SU-DHL-6 (cell line): ENCODE data around the gene RNF8.

Source experiments
- CTCF ChIP-seq: fragments of 200-600 bp; sonication (generic); IDR thresholded peaks from one replicate; pipeline ENCODE4 v1.5.1; 2017; ENCODE audit warnings: antibody characterized with exemption, mild to moderate bottlenecking, low read length, moderate library complexity; ENCODE audit not compliant: insufficient read depth, poor library complexity, severe bottlenecking
- EZH2phosphoT487 ChIP-seq: fragments of 200-600 bp; sonication (generic), shearing (Covaris generic); conservative IDR thresholded peaks from 2 replicates; pipeline ENCODE4 v1.6.1; 2018; ENCODE audit warnings: mild to moderate bottlenecking, antibody characterized with exemption, low read length, moderate library complexity, mixed read lengths

- TF ChIP-seq CTCF: no peak
- no peak for TF ChIP-seq EZH2phosphoT487
These were observed 2.8 kb upstream of the RNF8 start for GRCh38 chr6:37351027-37351426.
